ENCODE results near the gene ERICH6B.

- TF ChIP-seq CTCF (IDR thresholded peaks at IDR 0.05), result no peak
- no peak for TF ChIP-seq POLR2A (IDR thresholded peaks at IDR 0.05)
Observed at GRCh38 chr13:45500492-45501174, 114.9 kb downstream of the ERICH6B start.

Measured in uterus (tissue), 2 donors.